ENCODE measurements around the gene PRCC. TPM values are rescaled to one million over a fixed set of nuclear protein-coding genes. Genes with fewer than 3 reads are reported as not detected.

The PRCC gene
- total and polyA plus RNA-seq, 2 of the 13 experiments (the other 11 are each of a cell fraction or from before 2014, with no cell fraction given), result 24.2 to 40.5 TPM

DNA sequence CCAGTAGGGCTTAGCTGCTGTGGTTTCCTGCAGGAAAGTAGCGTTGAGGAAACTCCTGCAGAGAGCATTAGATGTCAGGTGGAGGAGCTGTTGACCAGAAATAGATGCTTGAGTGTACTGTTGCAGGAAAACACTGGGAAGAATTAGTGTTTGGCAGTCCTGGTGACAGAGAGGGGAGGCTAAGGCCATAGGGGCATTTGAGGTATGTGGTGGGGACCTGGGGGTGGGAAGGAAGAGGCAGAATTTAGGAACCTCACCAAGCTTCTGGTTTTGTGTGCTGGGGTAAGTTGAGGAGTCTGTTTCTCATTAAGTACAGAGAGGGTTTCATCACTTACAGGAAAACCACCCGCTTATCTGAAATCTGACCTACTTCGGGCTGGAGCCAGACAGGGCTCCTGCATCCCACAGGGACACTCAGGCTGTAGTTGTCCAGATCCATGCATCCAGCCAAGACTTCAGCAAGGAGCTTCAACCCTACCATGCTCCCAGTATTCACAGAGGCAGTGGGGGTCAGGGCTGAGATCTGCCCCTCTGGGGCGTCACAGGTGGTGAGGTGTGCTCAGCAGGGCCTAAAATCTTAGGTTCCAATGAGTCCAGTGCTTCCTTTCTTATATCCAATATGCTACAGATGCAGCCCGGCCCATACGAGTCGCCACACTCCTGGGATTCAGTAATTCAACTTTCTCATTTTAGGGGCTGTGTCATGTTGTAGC, 34.2 kb downstream of the PRCC start:
- DNase-seq (ENCODE audit: low spot score) (no peak), FAIRE-seq (no peak), ATAC-seq (no peak)
- WGBS (ENCODE audit: low lambda C conversion rate), result 71% methylated on average over 4 of the region's 7 CpGs
- Histone ChIP-seq H3K36me3 (replicated peaks in 1 of 2; ENCODE audit: control insufficient read depth in 1 of 2, insufficient read depth in 2 of 2, low read length in 2 of 2) (peaks cover 19 to 43% of the 10 kb centered on the region in 2 experiments), H3K4me1 (ENCODE audit: insufficient read depth, low read length) (peaks cover 3% of the 10 kb centered on the region), H3K9ac (ENCODE audit: insufficient read depth, low read depth, low read length) (no peak overlapping the region), H3K9me3 (ENCODE audit: low read length) (no peaks in the 10 kb centered on the region), H3K4me3 (replicated peaks in 1 of 3; ENCODE audit: insufficient read depth in 1 of 3, low read depth in 2 of 3, low read length in 3 of 3) (no peak overlapping the region), H3K27ac (ENCODE audit: extremely low read length, insufficient read depth, low read length) (no peak overlapping the region), H3K79me2 (ENCODE audit: insufficient read depth, low read length) (no peaks in the 10 kb centered on the region), H3K4me2 (ENCODE audit: low read depth, low read length) (no peak overlapping the region), H4K20me1 (ENCODE audit: insufficient read depth, low read length) (no peaks in the 10 kb centered on the region), H2AFZ (ENCODE audit: low read length) (no peak overlapping the region), H3K27me3 (ENCODE audit: control insufficient read depth in 1 of 2, insufficient read depth in 2 of 2, low read length in 2 of 2) (no peaks in the 10 kb centered on the region)
- CTCF ChIA-PET (ENCODE audit: low intra/inter-chr PET ratio, low total read pairs), result no interaction called here
- in situ Hi-C loops (cut with HindIII; ENCODE audit: extremely low pct_ligation_motif_present, low pct_unique_long_range_greater_than_20kb) (no loop called here), intact Hi-C loops (cut with micrococcal nuclease; ENCODE audit: unreplicated experiment) (no loop called here)
- peak; percentile 35 for TF ChIP-seq RBM22 (optimal IDR thresholded peaks at IDR 0.05; ENCODE audit: low read length)
- no peak for TF ChIP-seq ZNF761 (CRISPR knock-in tag; conservative IDR thresholded peaks at IDR 0.05)
- no peak for TF ChIP-seq ERF (CRISPR knock-in tag; IDR thresholded peaks at IDR 0.05)
- 0 out of 2 replicates have a peak, but pooled peaks have one; percentile 6 for TF ChIP-seq CTCF (CRISPR knock-in tag; IDR thresholded peaks at IDR 0.05)
- peak in 1 of 2 experiments; percentile 18; a peak in 1 of 4 replicates for TF ChIP-seq POLR2A (IDR thresholded peaks at IDR 0.05; ENCODE audit: insufficient read depth in 1 of 2, low read depth in 2 of 2, low read length in 2 of 2)
- TF ChIP-seq KDM3A (CRISPR knock-in tag; IDR thresholded peaks at IDR 0.05; ENCODE audit: low read depth), result no peak
- POLR2A ChIA-PET, result interaction anchor here (1.2 kb wide), 1 partner anchor 13 kb away, joined by 4 read pairs; no protein-coding TSS in a partner anchor
- no TSS peak for BruUV-seq (replicated peaks)

- ATAC-seq (no peak), FAIRE-seq (no peak), DNase-seq (ENCODE audit: low spot score) (no peak)
- Histone ChIP-seq H3K9me3 (ENCODE audit: low read length) (no peaks in the 10 kb centered on the region), H3K27ac (ENCODE audit: extremely low read length, insufficient read depth, low read length) (no peak overlapping the region), H3K9ac (ENCODE audit: insufficient read depth, low read depth, low read length) (no peak overlapping the region), H2AFZ (ENCODE audit: low read length) (no peak overlapping the region), H3K4me2 (ENCODE audit: low read depth, low read length) (no peak overlapping the region), H3K4me1 (ENCODE audit: insufficient read depth, low read length) (no peaks in the 10 kb centered on the region), H3K79me2 (ENCODE audit: insufficient read depth, low read length) (no peaks in the 10 kb centered on the region), H3K4me3 (replicated peaks in 1 of 3; ENCODE audit: insufficient read depth in 1 of 3, low read depth in 2 of 3, low read length in 3 of 3) (no peak overlapping the region), H3K27me3 (ENCODE audit: control insufficient read depth in 1 of 2, insufficient read depth in 2 of 2, low read length in 2 of 2) (no peaks in the 10 kb centered on the region), H3K36me3 (replicated peaks in 1 of 2; ENCODE audit: control insufficient read depth in 1 of 2, insufficient read depth in 2 of 2, low read length in 2 of 2) (peaks cover 15 to 34% of the 10 kb centered on the region in 2 experiments; a peak in 4 of 5 replicates), H4K20me1 (ENCODE audit: insufficient read depth, low read length) (no peaks in the 10 kb centered on the region)
- in situ Hi-C loops (cut with HindIII; ENCODE audit: extremely low pct_ligation_motif_present, low pct_unique_long_range_greater_than_20kb) (no loop called here), intact Hi-C loops (cut with micrococcal nuclease; ENCODE audit: unreplicated experiment) (no loop called here)
- TF ChIP-seq POLR2A (IDR thresholded peaks at IDR 0.05; ENCODE audit: insufficient read depth in 1 of 2, low read depth in 2 of 2, low read length in 2 of 2) (no peak), CHD2 (IDR thresholded peaks at IDR 0.05; ENCODE audit: low read depth, low read length) (no peak), ZNF800 (CRISPR knock-in tag; IDR thresholded peaks at IDR 0.05) (no peak), PITX1 (CRISPR knock-in tag; IDR thresholded peaks at IDR 0.05) (no peak), FOXA3 (CRISPR knock-in tag; IDR thresholded peaks at IDR 0.05) (no peak)
- ChIA-PET CTCF (ENCODE audit: low intra/inter-chr PET ratio, low total read pairs) (no interaction called here), POLR2A (no interaction called here)
- no TSS peak for BruUV-seq (replicated peaks)
- WGBS (ENCODE audit: low lambda C conversion rate), result 91% methylated on average over 2 of the region's 8 CpGs
These were observed 35.1 kb downstream of the PRCC start for GRCh38 chr1:156802421-156802935.
